ENCODE measurements around the gene SRY.
"Not testable (repeated sequence)": the region's sequence is repeated elsewhere in the genome, so short reads cannot be mapped to it uniquely, and the experiment has no call there.

SRY gene

GRCh38 chrY:2787600-2787999 lies at the start of gene SRY:
Gene SRY, minus strand, starts transcription at chrY:2787682. Its CDS starts 79 bp downstream, at chrY:2787603.
- FAIRE-seq = no peak
- no peak for DNase-seq (ENCODE audit: insufficient read length, low spot score)

- no peak for FAIRE-seq
These were observed 49.6 kb upstream of the SRY start for GRCh38 chrY:2837078-2837477.

GRCh38 chrY:2835230-2835629 lies 47.7 kb upstream of the SRY start:
- no peak for FAIRE-seq
- DNase-seq (ENCODE audit: insufficient read length, low spot score) = no peak

More at GRCh38 chrY:2837078-2837477, 49.6 kb upstream of the SRY start:
- DNase-seq (ENCODE audit: insufficient read length, low spot score) = no peak

GRCh38 chrY:2828497-2828896 lies 41.0 kb upstream of the SRY start:
- FAIRE-seq (no peak), DNase-seq (ENCODE audit: insufficient read length, low spot score) (no peak)

GRCh38 chrY:2824471-2824870 lies 37.0 kb upstream of the SRY start:
- FAIRE-seq = no peak
- DNase-seq (ENCODE audit: insufficient read length, low spot score) = no peak

GRCh38 chrY:2817146-2817896 lies 29.8 kb upstream of the SRY start:
- FAIRE-seq; DNase-seq (ENCODE audit: insufficient read length, low spot score): not testable (repeated sequence)

- DNase-seq (ENCODE audit: insufficient read length, low spot score) (no peak), FAIRE-seq (no peak)
These were observed 12.8 kb upstream of the SRY start for GRCh38 chrY:2800246-2800645.

- FAIRE-seq = no peak
- DNase-seq (ENCODE audit: insufficient read length, low spot score) = no peak
These were observed 10.5 kb upstream of the SRY start for GRCh38 chrY:2797991-2798390.

- no peak for DNase-seq (ENCODE audit: insufficient read length, low spot score)
- FAIRE-seq = no peak
These were observed 9.6 kb upstream of the SRY start for GRCh38 chrY:2796977-2797523.

GRCh38 chrY:2789756-2790155 lies 2.3 kb upstream of the SRY start:
- DNase-seq (ENCODE audit: insufficient read length, low spot score) = no peak

GRCh38 chrY:2786876-2787512 lies 488 bp downstream of the SRY start:
- no peak for FAIRE-seq
- no peak for DNase-seq (ENCODE audit: insufficient read length, low spot score)

More at GRCh38 chrY:2789756-2790155, 2.3 kb upstream of the SRY start:
- FAIRE-seq = no peak

All from HTR-8/SVneo (cell line).